HG02938 (cell line): Measurements from ENCODE around the gene FNBP1L.

ENCODE experiments used
- ATAC-seq: cut with Tn5 transposase; IDR thresholded peaks from one replicate; pipeline ENCODE4 v1.9.1; 2021; ENCODE audit warnings: mild to moderate bottlenecking, moderate library complexity; ENCODE audit not compliant: unreplicated experiment

The FNBP1L gene

GRCh38 chr1:93483606-93484005 is 35.7 kb downstream of the FNBP1L start:
- no peak for ATAC-seq

GRCh38 chr1:93488207-93488606 is 40.3 kb downstream of the FNBP1L start:
- ATAC-seq: no peak

GRCh38 chr1:93489756-93490155 is 41.8 kb downstream of the FNBP1L start:
- ATAC-seq: no peak

GRCh38 chr1:93490357-93490756 is 42.4 kb downstream of the FNBP1L start:
- ATAC-seq: no peak

- no peak for ATAC-seq
Observed at GRCh38 chr1:93495911-93496310, 48.0 kb downstream of the FNBP1L start.

GRCh38 chr1:93496520-93496919 is 48.6 kb downstream of the FNBP1L start:
- ATAC-seq: no peak

GRCh38 chr1:93499075-93499474 is 51.2 kb downstream of the FNBP1L start:
- no peak for ATAC-seq

- ATAC-seq: no peak
Observed at GRCh38 chr1:93499533-93499932, 51.6 kb downstream of the FNBP1L start.

GRCh38 chr1:93500275-93500674 is 52.4 kb downstream of the FNBP1L start:
- ATAC-seq: no peak

- ATAC-seq: no peak
Observed at GRCh38 chr1:93501399-93501798, 53.5 kb downstream of the FNBP1L start.

- no peak for ATAC-seq
Observed at GRCh38 chr1:93501829-93502369, 54.0 kb downstream of the FNBP1L start.

GRCh38 chr1:93502571-93502970 is 54.7 kb downstream of the FNBP1L start:
- ATAC-seq: no peak

GRCh38 chr1:93503163-93503562 is 55.2 kb downstream of the FNBP1L start:
- no peak for ATAC-seq

GRCh38 chr1:93503816-93504215 is 55.9 kb downstream of the FNBP1L start:
- no peak for ATAC-seq

GRCh38 chr1:93504247-93505033 is 56.5 kb downstream of the FNBP1L start:
- no peak for ATAC-seq

GRCh38 chr1:93506126-93506525 is 58.2 kb downstream of the FNBP1L start:
- ATAC-seq: no peak

- no peak for ATAC-seq
Observed at GRCh38 chr1:93516164-93516563, 68.2 kb downstream of the FNBP1L start.

- no peak for ATAC-seq
Observed at GRCh38 chr1:93518516-93518915, 70.6 kb downstream of the FNBP1L start.

- ATAC-seq: no peak
Observed at GRCh38 chr1:93519199-93519829, 71.4 kb downstream of the FNBP1L start.

- ATAC-seq: no peak
Observed at GRCh38 chr1:93521618-93522017, 73.7 kb downstream of the FNBP1L start.

- no peak for ATAC-seq
Observed at GRCh38 chr1:93522721-93523120, 74.8 kb downstream of the FNBP1L start.

- ATAC-seq: no peak
Observed at GRCh38 chr1:93525431-93525830, 77.5 kb downstream of the FNBP1L start.
